ENCODE measurements around the gene KRT33B.

KRT33B gene

GRCh38 chr17:41334385-41335305, 35.0 kb downstream of the KRT33B start:
- 70 to 81% methylated on average over 4 to 5 of the region's 6 CpGs for WGBS, 2 experiments (ENCODE audit: insufficient coverage in 2 of 2)
- no peaks in the 10 kb centered on the region for H3K36me3 ChIP-seq (ENCODE audit: control insufficient read depth, insufficient read depth, low read length)
- H3K9me3 ChIP-seq (ENCODE audit: control insufficient read depth, low read length) = no peaks in the 10 kb centered on the region
- no peak overlapping the region for H3K4me3 ChIP-seq (ENCODE audit: extremely low read depth, insufficient read depth, low read length, poor library complexity, severe bottlenecking)
- no peaks in the 10 kb centered on the region for H3K4me1 ChIP-seq (ENCODE audit: control insufficient read depth, insufficient read depth, low read length, poor library complexity, severe bottlenecking)
- H3K27ac ChIP-seq (ENCODE audit: low read depth, low read length, severe bottlenecking) = no peak overlapping the region

- H3K4me3 ChIP-seq (ENCODE audit: extremely low read depth, insufficient read depth, low read length, poor library complexity, severe bottlenecking) = no peak overlapping the region
- no peaks in the 10 kb centered on the region for H3K36me3 ChIP-seq (ENCODE audit: control insufficient read depth, insufficient read depth, low read length)
- H3K9me3 ChIP-seq (ENCODE audit: control insufficient read depth, low read length) = no peaks in the 10 kb centered on the region
- WGBS, 2 experiments (ENCODE audit: insufficient coverage in 2 of 2) = 92 to 94% methylated on average over 2 of the region's 3 CpGs
- no peak overlapping the region for H3K27ac ChIP-seq (ENCODE audit: low read depth, low read length, severe bottlenecking)
- no peaks in the 10 kb centered on the region for H3K4me1 ChIP-seq (ENCODE audit: control insufficient read depth, insufficient read depth, low read length, poor library complexity, severe bottlenecking)
Measured at GRCh38 chr17:41333836-41334235, 35.8 kb downstream of the KRT33B start.

DNA sequence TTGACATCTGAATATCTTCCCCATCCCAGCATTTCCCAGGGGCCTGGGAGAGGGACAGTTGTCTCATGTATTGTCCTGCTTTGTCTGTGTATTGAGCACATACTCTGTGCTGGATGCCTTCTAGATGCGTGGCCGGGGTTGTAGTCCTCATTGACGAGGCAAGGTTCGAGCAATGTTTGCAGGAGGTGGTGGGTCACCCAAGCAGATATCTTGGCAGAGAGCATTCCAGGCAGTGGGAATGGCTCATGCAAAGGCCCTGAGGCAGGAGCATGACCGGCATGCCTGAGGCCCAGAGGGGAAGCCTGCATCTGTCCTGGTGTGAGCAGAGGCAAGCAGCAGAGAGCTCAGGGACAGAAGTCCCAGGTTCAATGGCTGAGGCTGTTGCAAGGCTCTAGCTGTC, 36.5 kb downstream of the KRT33B start:
- H3K36me3 ChIP-seq (ENCODE audit: control insufficient read depth, insufficient read depth, low read length) = no peaks in the 10 kb centered on the region
- H3K27ac ChIP-seq (ENCODE audit: low read depth, low read length, severe bottlenecking) = no peak overlapping the region
- H3K4me3 ChIP-seq (ENCODE audit: extremely low read depth, insufficient read depth, low read length, poor library complexity, severe bottlenecking) = no peak overlapping the region
- no peaks in the 10 kb centered on the region for H3K9me3 ChIP-seq (ENCODE audit: control insufficient read depth, low read length)
- no peaks in the 10 kb centered on the region for H3K4me1 ChIP-seq (ENCODE audit: control insufficient read depth, insufficient read depth, low read length, poor library complexity, severe bottlenecking)
- 87 to 90% methylated on average over 5 of the region's 5 CpGs for WGBS, 2 experiments (ENCODE audit: insufficient coverage in 2 of 2)

- Histone ChIP-seq H3K9me3 (ENCODE audit: control insufficient read depth, low read length) (no peaks in the 10 kb centered on the region), H3K27ac (ENCODE audit: low read depth, low read length, severe bottlenecking) (no peak overlapping the region), H3K4me1 (ENCODE audit: control insufficient read depth, insufficient read depth, low read length, poor library complexity, severe bottlenecking) (no peaks in the 10 kb centered on the region), H3K4me3 (ENCODE audit: extremely low read depth, insufficient read depth, low read length, poor library complexity, severe bottlenecking) (no peak overlapping the region), H3K36me3 (ENCODE audit: control insufficient read depth, insufficient read depth, low read length) (no peaks in the 10 kb centered on the region)
- WGBS, 2 experiments (ENCODE audit: insufficient coverage in 2 of 2) = 94 to 100% methylated on average over 1 to 2 of the region's 2 CpGs
Measured at GRCh38 chr17:41332239-41332638, 37.4 kb downstream of the KRT33B start.

DNA sequence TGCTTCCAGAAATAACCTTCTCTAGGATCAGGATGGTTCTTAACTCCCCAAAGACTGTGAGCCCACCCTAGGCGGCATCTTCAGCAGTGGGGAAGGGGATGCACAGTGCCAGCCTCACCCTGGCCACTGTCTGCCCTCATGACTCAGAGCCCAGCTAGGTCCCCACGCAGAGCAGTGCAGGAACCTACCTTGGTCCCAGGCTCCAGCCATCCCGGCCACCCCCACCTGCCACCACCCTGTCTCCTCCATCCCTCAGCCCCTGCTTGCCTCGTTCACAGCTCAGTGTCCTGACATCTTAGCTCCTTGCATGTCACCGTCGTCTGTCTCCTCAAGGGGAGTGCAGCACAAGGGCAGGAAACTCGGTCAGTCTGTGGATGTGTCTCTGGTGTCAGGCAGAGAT, 38.0 kb downstream of the KRT33B start:
- H3K4me1 ChIP-seq (ENCODE audit: control insufficient read depth, insufficient read depth, low read length, poor library complexity, severe bottlenecking) = no peaks in the 10 kb centered on the region
- no peaks in the 10 kb centered on the region for H3K9me3 ChIP-seq (ENCODE audit: control insufficient read depth, low read length)
- H3K4me3 ChIP-seq (ENCODE audit: extremely low read depth, insufficient read depth, low read length, poor library complexity, severe bottlenecking) = no peak overlapping the region
- 82 to 92% methylated on average over 4 to 6 of the region's 7 CpGs for WGBS, 2 experiments (ENCODE audit: insufficient coverage in 2 of 2)
- no peaks in the 10 kb centered on the region for H3K36me3 ChIP-seq (ENCODE audit: control insufficient read depth, insufficient read depth, low read length)
- H3K27ac ChIP-seq (ENCODE audit: low read depth, low read length, severe bottlenecking) = no peak overlapping the region

DNA sequence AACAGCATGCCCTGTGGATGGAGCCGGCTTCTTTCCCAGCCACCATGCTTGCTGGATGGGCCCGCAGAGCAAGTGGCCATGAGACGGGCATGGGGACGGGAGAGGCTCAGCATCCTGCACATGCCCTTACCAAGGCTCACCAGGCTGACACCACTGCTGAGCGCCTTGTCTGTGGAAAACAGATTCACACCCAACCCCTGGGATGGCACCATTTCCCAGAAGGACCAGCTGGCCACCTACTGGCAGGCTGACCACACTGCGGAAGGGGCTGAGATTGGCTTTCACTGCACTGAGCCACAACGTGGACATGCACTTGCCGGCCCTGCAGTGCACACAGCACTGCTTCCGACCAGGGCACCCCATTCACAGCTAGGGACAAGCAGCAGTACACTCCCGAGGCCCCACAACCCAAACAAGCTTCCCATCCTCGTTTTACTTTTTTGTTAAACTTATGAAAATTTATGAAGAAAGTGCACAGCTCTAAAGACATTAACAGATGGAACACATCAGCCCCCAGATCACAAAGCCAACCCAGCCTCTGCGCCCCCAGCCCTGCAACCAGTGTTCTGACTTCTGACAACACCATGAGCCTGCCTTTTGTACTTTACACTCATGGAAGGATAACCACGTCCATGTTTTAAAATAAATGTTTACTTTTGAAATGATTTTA, 40.2 kb downstream of the KRT33B start:
- no peaks in the 10 kb centered on the region for H3K4me1 ChIP-seq (ENCODE audit: control insufficient read depth, insufficient read depth, low read length, poor library complexity, severe bottlenecking)
- WGBS, 2 experiments (ENCODE audit: insufficient coverage in 2 of 2) = 54 to 73% methylated on average over 9 of the region's 13 CpGs
- H3K9me3 ChIP-seq (ENCODE audit: control insufficient read depth, low read length) = no peaks in the 10 kb centered on the region
- no peak overlapping the region for H3K27ac ChIP-seq (ENCODE audit: low read depth, low read length, severe bottlenecking)
- no peaks in the 10 kb centered on the region for H3K36me3 ChIP-seq (ENCODE audit: control insufficient read depth, insufficient read depth, low read length)
- no peak overlapping the region for H3K4me3 ChIP-seq (ENCODE audit: extremely low read depth, insufficient read depth, low read length, poor library complexity, severe bottlenecking)

- H3K36me3 ChIP-seq (ENCODE audit: control insufficient read depth, insufficient read depth, low read length) = no peaks in the 10 kb centered on the region
- H3K27ac ChIP-seq (ENCODE audit: low read depth, low read length, severe bottlenecking) = no peak overlapping the region
- WGBS, 2 experiments (ENCODE audit: insufficient coverage in 2 of 2) = 91 to 94% methylated on average over 7 of the region's 7 CpGs
- no peaks in the 10 kb centered on the region for H3K9me3 ChIP-seq (ENCODE audit: control insufficient read depth, low read length)
- H3K4me1 ChIP-seq (ENCODE audit: control insufficient read depth, insufficient read depth, low read length, poor library complexity, severe bottlenecking) = no peaks in the 10 kb centered on the region
- no peak overlapping the region for H3K4me3 ChIP-seq (ENCODE audit: extremely low read depth, insufficient read depth, low read length, poor library complexity, severe bottlenecking)
Measured at GRCh38 chr17:41328207-41328606, 41.4 kb downstream of the KRT33B start.

DNA sequence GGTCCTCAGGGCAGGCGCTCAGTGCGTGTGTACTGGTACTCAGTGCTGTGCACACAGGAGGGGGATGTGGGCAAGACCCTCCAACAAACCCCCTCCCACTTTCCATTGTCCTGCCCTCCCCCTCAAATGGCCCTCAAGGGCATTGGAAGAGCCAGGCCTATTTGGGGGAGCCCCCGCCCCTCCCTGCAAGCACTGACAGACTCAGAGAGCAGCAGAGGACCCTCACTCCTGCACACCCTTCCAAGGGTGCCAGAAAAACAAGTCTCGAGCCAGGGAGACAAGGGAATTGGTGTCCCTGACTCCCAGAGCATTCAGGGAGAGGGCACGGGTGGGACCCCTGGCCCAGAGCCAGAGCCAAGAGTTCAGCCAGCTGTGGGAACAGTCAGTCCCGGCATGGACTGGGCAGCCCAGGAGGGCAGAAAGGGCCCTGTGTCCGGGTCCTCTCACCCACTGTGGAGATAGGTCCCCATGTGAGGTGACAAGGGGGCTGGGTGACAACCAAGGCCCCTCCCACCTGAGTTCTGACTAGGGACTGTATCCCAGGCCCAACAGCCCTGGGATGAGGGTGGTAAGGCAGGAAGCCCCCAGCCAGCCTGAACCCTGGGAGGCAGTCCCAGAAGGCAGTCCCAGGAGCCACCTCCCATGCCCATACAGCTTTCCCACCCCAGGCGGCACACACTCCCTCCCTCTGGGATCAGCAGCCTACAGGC, 42.0 kb downstream of the KRT33B start:
- Histone ChIP-seq H3K36me3 (ENCODE audit: control insufficient read depth, insufficient read depth, low read length) (no peaks in the 10 kb centered on the region), H3K27ac (ENCODE audit: low read depth, low read length, severe bottlenecking) (no peak overlapping the region), H3K4me3 (ENCODE audit: extremely low read depth, insufficient read depth, low read length, poor library complexity, severe bottlenecking) (no peak overlapping the region), H3K4me1 (ENCODE audit: control insufficient read depth, insufficient read depth, low read length, poor library complexity, severe bottlenecking) (no peaks in the 10 kb centered on the region), H3K9me3 (ENCODE audit: control insufficient read depth, low read length) (no peaks in the 10 kb centered on the region)
- 91% methylated on average over 6 to 8 of the region's 8 CpGs for WGBS, 2 experiments (ENCODE audit: insufficient coverage in 2 of 2)

- H3K27ac ChIP-seq (ENCODE audit: low read depth, low read length, severe bottlenecking) = no peak overlapping the region
- WGBS, 2 experiments (ENCODE audit: insufficient coverage in 2 of 2) = 83 to 87% methylated on average over 13 to 16 of the region's 18 CpGs
Measured at GRCh38 chr17:41326173-41327145, 43.2 kb downstream of the KRT33B start.

GRCh38 chr17:41325611-41326010, 44.0 kb downstream of the KRT33B start:
- 87 to 89% methylated on average over 5 of the region's 6 CpGs for WGBS, 2 experiments (ENCODE audit: insufficient coverage in 2 of 2)
- no peak overlapping the region for H3K27ac ChIP-seq (ENCODE audit: low read depth, low read length, severe bottlenecking)
- H3K36me3 ChIP-seq (ENCODE audit: control insufficient read depth, insufficient read depth, low read length) = no peaks in the 10 kb centered on the region
- H3K9me3 ChIP-seq (ENCODE audit: control insufficient read depth, low read length) = no peaks in the 10 kb centered on the region
- H3K4me1 ChIP-seq (ENCODE audit: control insufficient read depth, insufficient read depth, low read length, poor library complexity, severe bottlenecking) = no peaks in the 10 kb centered on the region
- H3K4me3 ChIP-seq (ENCODE audit: extremely low read depth, insufficient read depth, low read length, poor library complexity, severe bottlenecking) = no peak overlapping the region

More at GRCh38 chr17:41326173-41327145, 43.2 kb downstream of the KRT33B start:
- Histone ChIP-seq H3K36me3 (ENCODE audit: control insufficient read depth, insufficient read depth, low read length) (no peaks in the 10 kb centered on the region), H3K9me3 (ENCODE audit: control insufficient read depth, low read length) (no peaks in the 10 kb centered on the region), H3K4me1 (ENCODE audit: control insufficient read depth, insufficient read depth, low read length, poor library complexity, severe bottlenecking) (no peaks in the 10 kb centered on the region), H3K4me3 (ENCODE audit: extremely low read depth, insufficient read depth, low read length, poor library complexity, severe bottlenecking) (no peak overlapping the region)
